Endothelial cell of umbilical vein (primary cell): ENCODE results near the gene FRS2. TPM values are rescaled to one million over a fixed set of nuclear protein-coding genes. Genes with fewer than 3 reads are reported as not detected.
A peak's percentile ranks its signal among the peaks of the same experiment; 100 is the strongest.

Experiments used
- BruUV-seq: library from RNA; stranded (reverse); fragments of 400-500 nt; replicated peaks from 2 replicates; lab custom pipeline; 2021; lab: Mats Ljungman, UMichigan
- CTCF ChIA-PET: fragments of 300-600, 350-600 bp; sonication (Branson Sonifier 250); formaldehyde crosslinking; loops from one replicate; lab custom pipeline; 2021; ENCODE audit warnings: antibody characterized with exemption, inconsistent platforms; lab: Charles Lee
- POLR2A ChIA-PET: fragments of 300-600, 350-600 bp; sonication (Branson Sonifier 250); formaldehyde crosslinking; loops from one replicate; lab custom pipeline; 2021; ENCODE audit warnings: antibody characterized with exemption, inconsistent platforms; lab: Charles Lee
- DNase-seq: peaks from one replicate; pipeline ENCODE4 v3.0.0-alpha.2; 2011; ENCODE audit warnings: low read depth, low spot score
- FAIRE-seq: peaks from 2 replicates; lab custom pipeline; 2011; peaks lifted over from hg19 to GRCh38; lab: Jason Lieb, UNC
- H2AFZ ChIP-seq: 2 replicates; pipeline ENCODE4 v1.6.0; 2012; ENCODE audit warnings: low read depth, low read length, control low read depth, inconsistent platforms
- H3K27ac ChIP-seq: 2 replicates; pipeline ENCODE4 v1.5.1; 2011; ENCODE audit warnings: low read depth, mild to moderate bottlenecking, control low read depth, low read length, moderate library complexity; ENCODE audit not compliant: insufficient read depth
- H3K27me3 ChIP-seq, 2 experiments: 2 replicates each; pipeline versions ENCODE4 v1.6.0 to v1.6.1; 2011; ENCODE audit warnings: low read length in 2 of 2, mixed read lengths in 1 of 2; ENCODE audit not compliant: control insufficient read depth in 2 of 2, insufficient read depth in 2 of 2
- H3K36me3 ChIP-seq, 2 experiments: 2 replicates in 1 of 2; 3 replicates in 1 of 2; pipeline ENCODE4 v1.5.1; 2011; ENCODE audit warnings: low read length in 2 of 2, mild to moderate bottlenecking in 1 of 2, moderate library complexity in 1 of 2; ENCODE audit not compliant: control insufficient read depth in 2 of 2, insufficient read depth in 2 of 2; ENCODE audit errors: extremely low read depth in 1 of 2
- H3K4me1 ChIP-seq: 3 replicates; pipeline ENCODE4 v1.5.1; 2011; ENCODE audit warnings: mild to moderate bottlenecking, low read length; ENCODE audit not compliant: control insufficient read depth, insufficient read depth; ENCODE audit errors: extremely low read depth
- H3K4me2 ChIP-seq: 2 replicates; pipeline ENCODE4 v1.6.1; 2011; ENCODE audit warnings: low read length, control low read depth, mixed read lengths; ENCODE audit not compliant: insufficient read depth
- H3K4me3 ChIP-seq, 3 experiments: fragments of 200-600 bp in 1 of 3; sonication (generic), shearing (Covaris generic) in 1 of 3; replicated peaks in 1 of 3; 2 replicates each; pipeline ENCODE4 v1.5.1; 2011 to 2016; ENCODE audit warnings: control low read depth in 3 of 3, low read length in 3 of 3, mild to moderate bottlenecking in 2 of 3, inconsistent platforms in 1 of 3, low read depth in 1 of 3, moderate library complexity in 1 of 3; ENCODE audit not compliant: insufficient read depth in 1 of 3
- H3K79me2 ChIP-seq: 2 replicates; pipeline ENCODE4 v1.6.0; 2012; ENCODE audit warnings: low read length, inconsistent platforms; ENCODE audit not compliant: control insufficient read depth, insufficient read depth
- H3K9ac ChIP-seq: replicated peaks from 2 replicates; pipeline ENCODE3; 2011; ENCODE audit warnings: low read length, control low read depth; ENCODE audit not compliant: insufficient read depth; ENCODE audit errors: extremely low read depth
- H3K9me1 ChIP-seq: replicated peaks from 3 replicates; pipeline ENCODE4 v1.6.0; 2011; ENCODE audit warnings: mild to moderate bottlenecking, low read length; ENCODE audit not compliant: control insufficient read depth, insufficient read depth; ENCODE audit errors: extremely low read depth
- H3K9me3 ChIP-seq: replicated peaks from 2 replicates; pipeline ENCODE4 v1.5.1; 2012; ENCODE audit warnings: low read length, inconsistent platforms; ENCODE audit not compliant: control insufficient read depth, insufficient read depth
- H4K20me1 ChIP-seq: replicated peaks from 2 replicates; pipeline ENCODE3; 2011; ENCODE audit warnings: mild to moderate bottlenecking, low read length; ENCODE audit not compliant: control insufficient read depth, insufficient read depth; ENCODE audit errors: extremely low read depth
- EZH2 ChIP-seq: IDR thresholded peaks from 2 replicates; pipeline ENCODE4 v1.6.1; 2012; ENCODE audit warnings: borderline replicate concordance, low read depth, mild to moderate bottlenecking, moderate library complexity, low read length, inconsistent platforms; ENCODE audit not compliant: severe bottlenecking
- FOS ChIP-seq: IDR thresholded peaks from 2 replicates; pipeline ENCODE4 v1.6.1; 2011; ENCODE audit warnings: mild to moderate bottlenecking, low read length, moderate library complexity, borderline replicate concordance; ENCODE audit not compliant: insufficient read depth
- GATA2 ChIP-seq: IDR thresholded peaks from 2 replicates; pipeline ENCODE4 v1.7.0; 2011; ENCODE audit warnings: low read depth, mild to moderate bottlenecking, moderate library complexity, mixed read lengths, low read length; ENCODE audit not compliant: insufficient read length, insufficient read depth
- JUN ChIP-seq: IDR thresholded peaks from 2 replicates; pipeline ENCODE4 v1.6.1; 2011; ENCODE audit warnings: borderline replicate concordance, low read depth; ENCODE audit not compliant: insufficient read length, insufficient read depth
- MYC ChIP-seq: IDR thresholded peaks from one replicate; pipeline ENCODE4 v1.6.1; 2011; ENCODE audit warnings: mild to moderate bottlenecking, low read depth, low read length
- POLR2A ChIP-seq: IDR thresholded peaks from 2 replicates; pipeline ENCODE4 v1.6.1; 2012; ENCODE audit warnings: low read depth, mild to moderate bottlenecking, control low read depth, low read length
- POLR2AphosphoS5 ChIP-seq: IDR thresholded peaks from 2 replicates; pipeline ENCODE4 v1.6.1; 2012; ENCODE audit warnings: low read depth, mild to moderate bottlenecking, control low read depth, low read length, moderate library complexity; ENCODE audit not compliant: insufficient read depth
- dilution Hi-C: fragments of 300-500 bp; cut with MboI; formaldehyde crosslinking; loops from one replicate; pipeline ENCODE4 v1.15.0; 2019; ENCODE audit warnings: low sequenced_read_pairs; ENCODE audit not compliant: extremely low pct_ligation_motif_present
- intact Hi-C: fragments of 100-400 bp; cut with micrococcal nuclease; formaldehyde crosslinking; loops from one replicate; pipeline ENCODE4 v1.10.0; 2022
- polyA plus RNA-seq, 4 experiments: library from polyadenylated mRNA; depleted of rRNA in 3 of 4; stranded (reverse) in 3 of 4; unstranded in 1 of 4; fragments of >200 nt; gene quantifications; 2 replicates each; pipeline versions ENCODE4 v1.2.1 to v1.2.3, GENCODE V29; 2011 to 2012; ENCODE audit warnings: missing spikeins in 1 of 4
- total RNA-seq: library from RNA; stranded (reverse); gene quantifications from 2 replicates; pipeline ENCODE4 v1.2.3, GENCODE V29; 2021
- TF ChIP-seq, protein P1 (sequence below): IDR thresholded peaks from 2 replicates; pipeline ENCODE4 v1.6.1; 2011; ENCODE audit not compliant: insufficient read depth, insufficient read length
- TF ChIP-seq, protein P2 (sequence below), 2 donors: IDR thresholded peaks; 1 replicate in 1 of 2; 2 replicates in 1 of 2; pipeline ENCODE4 v1.5.1; 2011; ENCODE audit warnings: low read length in 2 of 2, mild to moderate bottlenecking in 2 of 2, moderate library complexity in 2 of 2, control low read depth in 1 of 2, inconsistent platforms in 1 of 2, low read depth in 1 of 2; ENCODE audit not compliant: insufficient read depth in 1 of 2; ENCODE audit errors: extremely low read depth in 1 of 2

Gene FRS2
- total and polyA plus RNA-seq, 2 donors (not counting 3 experiments of a cell fraction or from before 2014, with no cell fraction given): 6.3 to 15.5 TPM

DNA sequence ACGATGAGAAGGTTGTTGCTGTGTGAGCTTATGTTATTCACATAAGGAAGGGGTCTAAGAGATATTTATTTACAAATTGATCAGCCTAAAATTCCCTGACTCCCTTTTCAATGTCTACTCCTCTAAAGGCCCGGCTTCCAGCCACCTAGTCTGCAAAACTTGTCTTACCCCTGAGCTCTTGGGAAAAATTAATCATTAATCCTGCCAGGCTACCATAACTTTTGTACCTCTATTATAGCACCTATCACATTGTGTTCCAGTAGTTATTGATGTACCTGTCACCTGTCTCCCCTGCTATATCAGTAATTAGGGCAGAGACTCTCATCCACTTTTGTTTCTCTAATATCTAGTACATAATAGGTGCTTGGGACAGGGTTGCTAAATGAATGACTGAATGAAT lies 29.3 kb upstream of the FRS2 start:
- Histone ChIP-seq H3K36me3 (no peaks in the 10 kb centered on the region), H3K27me3 (no peaks in the 10 kb centered on the region), H3K79me2 (no peaks in the 10 kb centered on the region), H3K9me3 (no peaks in the 10 kb centered on the region), H4K20me1 (no peaks in the 10 kb centered on the region), H3K9me1 (no peaks in the 10 kb centered on the region), H3K4me1 (peaks cover 6% of the 10 kb centered on the region), H3K4me3 (no peak overlapping the region), H3K9ac (no peak overlapping the region), H3K27ac (no peak overlapping the region), H2AFZ (no peak overlapping the region), H3K4me2 (no peak overlapping the region)
- BruUV-seq: no TSS peak
- DNase-seq (no peak), FAIRE-seq (no peak)
- POLR2A ChIA-PET: no interaction called here
- TF ChIP-seq, protein P1, sequence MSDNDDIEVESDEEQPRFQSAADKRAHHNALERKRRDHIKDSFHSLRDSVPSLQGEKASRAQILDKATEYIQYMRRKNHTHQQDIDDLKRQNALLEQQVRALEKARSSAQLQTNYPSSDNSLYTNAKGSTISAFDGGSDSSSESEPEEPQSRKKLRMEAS: no peak
- no peak for TF ChIP-seq EZH2
- dilution Hi-C loops (no loop called here), intact Hi-C loops (no loop called here)
- CTCF ChIA-PET: interaction anchor here (1.0 kb wide), 1 partner anchor 23 kb away, joined by 5 read pairs; no protein-coding TSS in a partner anchor

DNA sequence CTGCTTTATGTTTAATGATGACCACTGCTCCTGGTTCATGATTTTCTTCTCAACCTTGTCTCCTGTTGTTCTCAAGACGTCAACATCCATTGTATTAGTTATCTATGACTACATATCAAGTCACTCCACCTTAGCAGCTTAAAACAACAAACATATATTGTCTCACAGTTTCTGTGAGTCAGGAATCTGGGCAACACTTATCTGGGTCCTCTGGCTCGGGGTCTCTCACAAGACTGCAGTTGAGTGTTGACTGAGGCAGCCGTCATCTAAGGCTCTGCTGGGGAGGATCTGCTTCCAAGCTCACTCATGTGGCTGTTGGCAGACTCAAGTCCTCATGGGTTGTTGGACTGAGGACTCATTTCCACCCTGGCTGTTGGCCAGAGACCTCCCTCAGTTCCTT lies 27.3 kb upstream of the FRS2 start:
- Histone ChIP-seq H2AFZ (peak overlapping the region; percentile 71), H3K4me1 (peaks cover 6% of the 10 kb centered on the region), H3K9me1 (no peaks in the 10 kb centered on the region), H3K9me3 (no peaks in the 10 kb centered on the region), H3K9ac (no peak overlapping the region), H3K4me2 (peak overlapping the region; percentile 0), H3K36me3 (no peaks in the 10 kb centered on the region), H3K27ac (peak overlapping the region; percentile 55), H4K20me1 (no peaks in the 10 kb centered on the region), H3K4me3 (no peak overlapping the region), H3K27me3 (no peaks in the 10 kb centered on the region), H3K79me2 (no peaks in the 10 kb centered on the region)
- ChIA-PET CTCF (interaction anchor here (0.6 to 1.4 kb wide), 5 partner anchors 15 to 128 kb away, joined by 3 to 4 read pairs (median 3); no protein-coding TSS in a partner anchor), POLR2A (no interaction called here)
- dilution Hi-C loops: no loop called here
- FAIRE-seq (peak; percentile 92), DNase-seq (peak; percentile 81)
- BruUV-seq: no TSS peak
- intact Hi-C loops: loop anchor here (2.0 kb wide), 1 partner anchor 38 kb away; no protein-coding TSS in a partner anchor
- TF ChIP-seq, protein P1: no peak
- peak; percentile 91 for TF ChIP-seq FOS
- no peak for TF ChIP-seq EZH2
- no peak for TF ChIP-seq POLR2AphosphoS5
- TF ChIP-seq POLR2A: no peak
- TF ChIP-seq MYC: no peak
- peak; percentile 79 for TF ChIP-seq GATA2
- TF ChIP-seq JUN: peak; percentile 66
- TF ChIP-seq, protein P2, sequence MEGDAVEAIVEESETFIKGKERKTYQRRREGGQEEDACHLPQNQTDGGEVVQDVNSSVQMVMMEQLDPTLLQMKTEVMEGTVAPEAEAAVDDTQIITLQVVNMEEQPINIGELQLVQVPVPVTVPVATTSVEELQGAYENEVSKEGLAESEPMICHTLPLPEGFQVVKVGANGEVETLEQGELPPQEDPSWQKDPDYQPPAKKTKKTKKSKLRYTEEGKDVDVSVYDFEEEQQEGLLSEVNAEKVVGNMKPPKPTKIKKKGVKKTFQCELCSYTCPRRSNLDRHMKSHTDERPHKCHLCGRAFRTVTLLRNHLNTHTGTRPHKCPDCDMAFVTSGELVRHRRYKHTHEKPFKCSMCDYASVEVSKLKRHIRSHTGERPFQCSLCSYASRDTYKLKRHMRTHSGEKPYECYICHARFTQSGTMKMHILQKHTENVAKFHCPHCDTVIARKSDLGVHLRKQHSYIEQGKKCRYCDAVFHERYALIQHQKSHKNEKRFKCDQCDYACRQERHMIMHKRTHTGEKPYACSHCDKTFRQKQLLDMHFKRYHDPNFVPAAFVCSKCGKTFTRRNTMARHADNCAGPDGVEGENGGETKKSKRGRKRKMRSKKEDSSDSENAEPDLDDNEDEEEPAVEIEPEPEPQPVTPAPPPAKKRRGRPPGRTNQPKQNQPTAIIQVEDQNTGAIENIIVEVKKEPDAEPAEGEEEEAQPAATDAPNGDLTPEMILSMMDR (IDR thresholded peaks at IDR 0.05; ENCODE audit: extremely low read depth in 1 of 2, insufficient read depth in 1 of 2, low read depth in 1 of 2, low read length in 2 of 2): no peak
